AG08395 (cell line): ENCODE data around the gene HMX2.

ENCODE experiments used
- DNase-seq: peaks from one replicate; pipeline ENCODE4 v3.0.0; 2012; ENCODE audit warnings: mixed read lengths, low spot score

The HMX2 gene

DNA sequence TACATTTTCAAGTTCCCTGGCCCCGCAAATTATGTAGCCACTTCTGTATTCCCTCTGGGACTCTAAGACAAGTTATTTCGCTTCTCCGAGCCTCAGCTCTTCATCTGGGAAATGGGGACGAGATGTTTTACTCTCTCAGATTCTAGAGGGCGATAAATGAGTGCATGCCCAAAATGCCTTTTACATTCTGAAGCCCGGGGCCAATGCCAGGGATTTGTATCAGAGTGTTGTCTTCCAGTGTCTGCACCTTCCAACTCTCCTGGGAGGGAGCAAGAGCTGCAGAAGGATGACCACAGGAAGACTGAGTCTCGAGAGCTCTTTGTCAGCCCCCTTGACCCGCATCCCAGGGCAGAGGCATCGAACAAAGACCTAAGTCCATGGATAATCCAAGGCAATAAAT lies 46.1 kb downstream of the HMX2 start:
- DNase-seq: no peak
